GM12878 (cell line): ENCODE results near the gene ZMIZ2. TPM values are rescaled to one million over a fixed set of nuclear protein-coding genes. Genes with fewer than 3 reads are reported as not detected.

ENCODE experiments used
- ATAC-seq: fragments of 200-7000 bp; cut with Tn5 transposase; 3 replicates; pipeline ENCODE4 v1.9.1; 2020; ENCODE audit warnings: mild to moderate bottlenecking, moderate library complexity
- BruUV-seq: library from RNA; stranded (reverse); fragments of 400-500 nt; replicated peaks from 2 replicates; lab custom pipeline; 2021; lab: Mats Ljungman, UMichigan
- CTCF ChIA-PET: fragments of 300-600 bp; sonication (Branson Sonifier 250); formaldehyde crosslinking; extraction: SDS; loops from one replicate; lab custom pipeline; 2021; ENCODE audit warnings: inconsistent platforms; lab: Yijun Ruan, JAX
- POLR2A ChIA-PET: fragments of 350-600 bp; formaldehyde crosslinking; extraction: SDS; loops from one replicate; lab custom pipeline; 2021; ENCODE audit warnings: inconsistent platforms; lab: Charles Lee
- RAD21 ChIA-PET: fragments of 300-600 bp; sonication (Branson Sonifier 250); formaldehyde crosslinking; loops from one replicate; lab custom pipeline; 2023; ENCODE audit warnings: antibody characterized with exemption; ENCODE audit not compliant: unreplicated experiment; lab: Charles Lee
- SMC1A ChIA-PET: fragments of 300-600 bp; sonication (Branson Sonifier 250); formaldehyde crosslinking; loops from one replicate; lab custom pipeline; 2023; ENCODE audit not compliant: unreplicated experiment, uncharacterized antibody; lab: Charles Lee
- DNase-seq: peaks from one replicate; pipeline ENCODE4 v3.0.0-alpha.2; 2011; ENCODE audit warnings: low read depth, low spot score
- FAIRE-seq: peaks from 3 replicates; lab custom pipeline; 2011; peaks lifted over from hg19 to GRCh38; lab: Jason Lieb, UNC
- H2AFZ ChIP-seq: 2 replicates; pipeline ENCODE4 v1.6.0; 2011; ENCODE audit warnings: low read depth, low read length, control low read depth; ENCODE audit not compliant: control insufficient read depth
- H3K27ac ChIP-seq: 2 replicates; pipeline ENCODE4 v1.5.1; 2011; ENCODE audit warnings: control low read depth; ENCODE audit not compliant: control insufficient read depth, insufficient read depth
- H3K27me3 ChIP-seq, 2 experiments: replicated peaks in 1 of 2; 2 replicates each; pipeline versions ENCODE4 v1.6.0 to v1.6.1; 2011; ENCODE audit warnings: low read length in 1 of 2; ENCODE audit not compliant: control insufficient read depth in 2 of 2, insufficient read depth in 2 of 2
- H3K36me3 ChIP-seq, 2 experiments: 2 replicates each; pipeline ENCODE4 v1.5.1; 2011; ENCODE audit warnings: low read length in 1 of 2; ENCODE audit not compliant: control insufficient read depth in 2 of 2, insufficient read depth in 2 of 2
- H3K4me1 ChIP-seq: 2 replicates; pipeline ENCODE4 v1.6.1; 2011; ENCODE audit warnings: mild to moderate bottlenecking, low read length, moderate library complexity, mixed read lengths; ENCODE audit not compliant: control insufficient read depth, insufficient read depth
- H3K4me2 ChIP-seq: 2 replicates; pipeline ENCODE4 v1.6.0; 2011; ENCODE audit warnings: control low read depth; ENCODE audit not compliant: control insufficient read depth, insufficient read depth
- H3K4me3 ChIP-seq: fragments of 200-600 bp; sonication (generic); 2 replicates; pipeline ENCODE4 v1.5.1; 2016
- H3K79me2 ChIP-seq: 2 replicates; pipeline ENCODE4 v1.6.0; 2011; ENCODE audit warnings: low read length; ENCODE audit not compliant: control insufficient read depth, insufficient read depth
- H3K9ac ChIP-seq: 2 replicates; pipeline ENCODE4 v1.8.0; 2011; ENCODE audit warnings: low read length, control low read depth, mixed read lengths; ENCODE audit not compliant: control insufficient read depth, insufficient read depth
- H3K9me3 ChIP-seq: replicated peaks from 3 replicates; pipeline ENCODE4 v1.5.1; 2011; ENCODE audit warnings: mild to moderate bottlenecking, low read length; ENCODE audit not compliant: control insufficient read depth, insufficient read depth
- H4K20me1 ChIP-seq: 2 replicates; pipeline ENCODE4 v1.6.0; 2011; ENCODE audit not compliant: control insufficient read depth, insufficient read depth
- IKZF2 ChIP-seq, 2 experiments: fragments of 450-650 bp; IDR thresholded peaks; 2 replicates each; pipeline ENCODE4 v1.6.1; 2017; ENCODE audit warnings: mild to moderate bottlenecking in 2 of 2, moderate library complexity in 2 of 2
- NFXL1 ChIP-seq: fragments of 450-650 bp; IDR thresholded peaks from 2 replicates; pipeline ENCODE4 v1.6.1; 2017; ENCODE audit warnings: antibody characterized with exemption, mild to moderate bottlenecking, borderline replicate concordance
- YBX1 ChIP-seq: fragments of 450-650 bp; IDR thresholded peaks from 2 replicates; pipeline ENCODE4 v1.6.1; 2016; ENCODE audit warnings: antibody characterized with exemption
- WGBS: methylation state at CpG from one replicate; pipeline ENCODE4 v1.1.6; 2016; ENCODE audit warnings: low lambda C conversion rate; ENCODE audit not compliant: insufficient replicate concordance, insufficient coverage; ENCODE audit errors: missing lambda C conversion rate; 5-methylcytosine and 5-hydroxymethylcytosine counted together
- in situ Hi-C: fragments of 300-500 bp; cut with MboI; formaldehyde crosslinking; loops from 9 replicates; pipeline ENCODE4 v1.14.3; 2018; ENCODE audit warnings: mixed read lengths
- intact Hi-C: fragments of 100-400 bp; cut with micrococcal nuclease; formaldehyde crosslinking; loops from one replicate; pipeline ENCODE4 v1.14.2; 2022; ENCODE audit not compliant: unreplicated experiment
- polyA plus RNA-seq, 11 experiments: library from polyadenylated mRNA; depleted of rRNA in 4 of 11; unstranded in 6 of 11; stranded (reverse) in 5 of 11; fragments of >200 nt; fragmentation: Nextera tagmentation in 4 of 11; fragmentation: Illumina TruSeq in 1 of 11; extraction: Ambion mirVana in 4 of 11; extraction: Trizol in 1 of 11; gene quantifications; 1 replicate in 1 of 11; 2 replicates in 10 of 11; pipeline versions ENCODE4 v1.2.1 to v1.2.3, GENCODE V29; 2011 to 2016; ENCODE audit warnings: inconsistent platforms in 2 of 11, missing spikeins in 2 of 11, low read depth in 1 of 11
- total RNA-seq, 4 experiments: library from RNA; depleted of rRNA in 3 of 4; stranded (reverse); fragments of >200 nt in 3 of 4; fragmentation: Illumina TruSeq in 1 of 4; extraction: Trizol in 1 of 4; gene quantifications; 2 replicates each; pipeline versions ENCODE4 v1.2.1 to v1.2.3, GENCODE V29; 2013 to 2021
- TF ChIP-seq, protein P1 (sequence below): IDR thresholded peaks from 2 replicates; pipeline ENCODE4 v1.6.1; 2012; ENCODE audit warnings: low read depth, low read length, improper control_type of control experiment
- TF ChIP-seq, protein P2 (sequence below): fragments of 450-650 bp; IDR thresholded peaks from 2 replicates; pipeline ENCODE4 v1.6.1; 2017; ENCODE audit warnings: mild to moderate bottlenecking, low read depth, inconsistent platforms; ENCODE audit not compliant: poor library complexity, severe bottlenecking

ZMIZ2 gene
- total and polyA plus RNA-seq, 10 of the 15 experiments (the other 5 are each of a cell fraction or from before 2014, with no cell fraction given): 0.71 to 158 (median 17.0) TPM

DNA sequence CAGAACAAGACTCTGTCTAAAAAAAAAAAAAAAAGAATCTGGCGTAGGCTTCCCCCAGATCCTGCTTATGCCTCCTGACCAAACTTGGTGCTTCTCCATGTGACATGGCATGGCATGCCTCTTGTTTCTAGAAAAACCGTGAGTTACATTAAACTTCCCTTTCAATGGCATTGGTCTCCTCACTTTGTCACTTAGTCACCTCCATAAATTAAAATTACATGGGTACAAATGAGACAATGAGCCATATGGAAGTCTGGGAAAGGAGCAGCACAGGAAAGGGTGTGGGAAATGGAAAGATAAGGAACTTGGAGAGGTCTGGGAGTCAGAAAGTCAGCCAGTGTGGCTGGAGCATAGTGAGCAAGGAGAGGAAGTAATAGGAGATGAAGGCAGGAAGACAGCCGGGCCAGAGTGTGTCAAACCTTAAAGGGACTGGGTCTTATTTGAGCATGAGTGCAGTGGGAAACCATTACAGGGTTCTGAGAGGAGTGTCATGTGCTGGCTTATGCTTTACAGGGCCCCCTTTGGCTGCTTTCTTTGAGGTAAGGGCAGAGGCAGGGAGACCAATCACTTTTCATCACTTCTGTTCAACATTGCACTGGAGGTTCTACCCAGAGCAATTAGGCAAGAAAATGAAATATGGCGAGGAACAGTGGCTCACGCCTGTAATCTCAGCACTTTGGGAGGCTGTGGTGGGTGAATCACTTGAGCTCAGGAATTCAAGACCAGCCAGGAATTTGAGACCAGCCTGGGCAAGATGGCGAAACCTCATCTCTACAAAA lies 21.3 kb upstream of the ZMIZ2 start:
- in situ Hi-C loops: no loop called here
- 58% methylated on average over 6 of the region's 6 CpGs for WGBS
- peak overlapping the region; percentile 46 for H2AFZ ChIP-seq
- peaks cover 6% of the 10 kb centered on the region for H3K4me1 ChIP-seq
- intact Hi-C loops: no loop called here
- ChIA-PET CTCF (interaction anchor here (1.1 kb wide), 1 partner anchor 159 kb away, joined by 3 read pairs; no protein-coding TSS in a partner anchor), RAD21 (interaction anchor here (1.0 kb wide), 1 partner anchor 9 kb away, joined by 3 read pairs; no protein-coding TSS in a partner anchor), SMC1A (interaction anchor here (0.5 to 0.9 kb wide), 2 partner anchors 88 to 93 kb away, joined by 3 to 4 read pairs; no protein-coding TSS in a partner anchor), POLR2A (no interaction called here)
- no peaks in the 10 kb centered on the region for H3K79me2 ChIP-seq
- H3K36me3 ChIP-seq: no peaks in the 10 kb centered on the region
- DNase-seq (no peak), ATAC-seq (peak; percentile 50), FAIRE-seq (no peak)
- no peak overlapping the region for H3K4me3 ChIP-seq
- H3K27ac ChIP-seq: no peak overlapping the region
- no peak overlapping the region for H3K9ac ChIP-seq
- no peaks in the 10 kb centered on the region for H3K9me3 ChIP-seq
- BruUV-seq: no TSS peak
- no peak overlapping the region for H3K4me2 ChIP-seq
- no peaks in the 10 kb centered on the region for H3K27me3 ChIP-seq
- H4K20me1 ChIP-seq: no peaks in the 10 kb centered on the region
- TF ChIP-seq, protein P1, sequence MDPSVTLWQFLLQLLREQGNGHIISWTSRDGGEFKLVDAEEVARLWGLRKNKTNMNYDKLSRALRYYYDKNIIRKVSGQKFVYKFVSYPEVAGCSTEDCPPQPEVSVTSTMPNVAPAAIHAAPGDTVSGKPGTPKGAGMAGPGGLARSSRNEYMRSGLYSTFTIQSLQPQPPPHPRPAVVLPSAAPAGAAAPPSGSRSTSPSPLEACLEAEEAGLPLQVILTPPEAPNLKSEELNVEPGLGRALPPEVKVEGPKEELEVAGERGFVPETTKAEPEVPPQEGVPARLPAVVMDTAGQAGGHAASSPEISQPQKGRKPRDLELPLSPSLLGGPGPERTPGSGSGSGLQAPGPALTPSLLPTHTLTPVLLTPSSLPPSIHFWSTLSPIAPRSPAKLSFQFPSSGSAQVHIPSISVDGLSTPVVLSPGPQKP: no peak
- TF ChIP-seq, protein P2, sequence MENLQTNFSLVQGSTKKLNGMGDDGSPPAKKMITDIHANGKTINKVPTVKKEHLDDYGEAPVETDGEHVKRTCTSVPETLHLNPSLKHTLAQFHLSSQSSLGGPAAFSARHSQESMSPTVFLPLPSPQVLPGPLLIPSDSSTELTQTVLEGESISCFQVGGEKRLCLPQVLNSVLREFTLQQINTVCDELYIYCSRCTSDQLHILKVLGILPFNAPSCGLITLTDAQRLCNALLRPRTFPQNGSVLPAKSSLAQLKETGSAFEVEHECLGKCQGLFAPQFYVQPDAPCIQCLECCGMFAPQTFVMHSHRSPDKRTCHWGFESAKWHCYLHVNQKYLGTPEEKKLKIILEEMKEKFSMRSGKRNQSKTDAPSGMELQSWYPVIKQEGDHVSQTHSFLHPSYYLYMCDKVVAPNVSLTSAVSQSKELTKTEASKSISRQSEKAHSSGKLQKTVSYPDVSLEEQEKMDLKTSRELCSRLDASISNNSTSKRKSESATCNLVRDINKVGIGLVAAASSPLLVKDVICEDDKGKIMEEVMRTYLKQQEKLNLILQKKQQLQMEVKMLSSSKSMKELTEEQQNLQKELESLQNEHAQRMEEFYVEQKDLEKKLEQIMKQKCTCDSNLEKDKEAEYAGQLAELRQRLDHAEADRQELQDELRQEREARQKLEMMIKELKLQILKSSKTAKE: no peak
- TF ChIP-seq NFXL1 (no peak), IKZF2 (IDR thresholded peaks at IDR 0.05) (no peak), YBX1 (no peak)
- TF ChIP-seq, all 136 proteins: peak for 0
